HG03457 (cell line): ENCODE results near the gene ITGA11.

Experiments
- ATAC-seq: cut with Tn5 transposase; IDR thresholded peaks from one replicate; pipeline ENCODE4 v1.9.1; 2021; ENCODE audit warnings: moderate number of reproducible peaks; ENCODE audit not compliant: unreplicated experiment

The ITGA11 gene

GRCh38 chr15:68447209-68447608 lies 15.2 kb upstream of the ITGA11 start:
- ATAC-seq: no peak

- ATAC-seq: no peak
These were observed 13.4 kb upstream of the ITGA11 start for GRCh38 chr15:68445351-68445750.

- no peak for ATAC-seq
These were observed 12.4 kb upstream of the ITGA11 start for GRCh38 chr15:68444336-68444735.

- no peak for ATAC-seq
These were observed 10.9 kb upstream of the ITGA11 start for GRCh38 chr15:68442903-68443302.

- no peak for ATAC-seq
These were observed 10.1 kb upstream of the ITGA11 start for GRCh38 chr15:68442041-68442440.

- ATAC-seq: no peak
These were observed 9.2 kb upstream of the ITGA11 start for GRCh38 chr15:68441045-68441743.

GRCh38 chr15:68440136-68440535 lies 8.2 kb upstream of the ITGA11 start:
- no peak for ATAC-seq

GRCh38 chr15:68439506-68439905 lies 7.5 kb upstream of the ITGA11 start:
- ATAC-seq: no peak

- ATAC-seq: no peak
These were observed 4.7 kb upstream of the ITGA11 start for GRCh38 chr15:68436680-68437079.

- no peak for ATAC-seq
These were observed 4.0 kb upstream of the ITGA11 start for GRCh38 chr15:68435966-68436365.

- ATAC-seq: no peak
These were observed 2.1 kb upstream of the ITGA11 start for GRCh38 chr15:68434021-68434420.

GRCh38 chr15:68433551-68433950 lies 1.6 kb upstream of the ITGA11 start:
- no peak for ATAC-seq

GRCh38 chr15:68432441-68433064 lies 590 bp upstream of the ITGA11 start:
- no peak for ATAC-seq

GRCh38 chr15:68431037-68431791 lies 749 bp downstream of the ITGA11 start:
- ATAC-seq: no peak

- ATAC-seq: no peak
These were observed 1.4 kb downstream of the ITGA11 start for GRCh38 chr15:68430471-68431036.

- no peak for ATAC-seq
These were observed 2.1 kb downstream of the ITGA11 start for GRCh38 chr15:68429691-68430470.

GRCh38 chr15:68428431-68428940 lies 3.5 kb downstream of the ITGA11 start:
- no peak for ATAC-seq

GRCh38 chr15:68427963-68428362 lies 4.0 kb downstream of the ITGA11 start:
- ATAC-seq: no peak

- ATAC-seq: no peak
These were observed 4.6 kb downstream of the ITGA11 start for GRCh38 chr15:68427366-68427765.

GRCh38 chr15:68426116-68426515 lies 5.8 kb downstream of the ITGA11 start:
- ATAC-seq: no peak
